Thyroid gland (tissue), 4 donors: ENCODE measurements around the gene NEMP1.

Source experiments
- POLR2A ChIP-seq, 2 donors: fragments of 450-650 bp; IDR thresholded peaks; one replicate each; pipeline ENCODE4 v1.6.1; 2017; ENCODE audit warnings: antibody characterized with exemption in 2 of 2, mild to moderate bottlenecking in 2 of 2, moderate library complexity in 1 of 2
- TF ChIP-seq, protein P1 (sequence below), 6 experiments: fragments of 200-600 bp in 3 of 6; fragments of 450-650 bp in 3 of 6; sonication (generic) in 3 of 6; IDR thresholded peaks; one replicate each; pipeline ENCODE4 v1.5.1; 2016 to 2019; ENCODE audit warnings: antibody characterized with exemption in 6 of 6, mild to moderate bottlenecking in 2 of 6, inconsistent platforms in 1 of 6, moderate library complexity in 1 of 6

DNA sequence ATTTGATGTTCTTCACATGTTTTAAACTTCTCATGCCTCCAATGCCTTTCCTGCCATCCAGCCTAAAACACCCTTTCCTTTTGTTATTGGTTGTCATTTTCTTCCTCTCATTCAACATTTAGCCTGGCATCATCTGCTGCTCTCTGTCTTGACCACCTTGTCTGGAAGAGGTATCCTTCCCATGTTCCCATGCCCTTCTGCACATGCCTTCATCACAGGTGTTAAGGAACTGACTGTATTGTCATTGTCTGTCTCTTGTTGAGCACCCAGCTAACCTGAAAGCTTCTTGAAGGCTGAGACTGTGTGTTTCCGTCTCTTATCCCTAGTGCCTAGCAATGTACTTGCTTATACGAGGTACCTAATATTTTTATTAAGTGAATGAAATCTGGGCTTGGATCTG is 45.2 kb upstream of the NEMP1 start:
- TF ChIP-seq, protein P1, sequence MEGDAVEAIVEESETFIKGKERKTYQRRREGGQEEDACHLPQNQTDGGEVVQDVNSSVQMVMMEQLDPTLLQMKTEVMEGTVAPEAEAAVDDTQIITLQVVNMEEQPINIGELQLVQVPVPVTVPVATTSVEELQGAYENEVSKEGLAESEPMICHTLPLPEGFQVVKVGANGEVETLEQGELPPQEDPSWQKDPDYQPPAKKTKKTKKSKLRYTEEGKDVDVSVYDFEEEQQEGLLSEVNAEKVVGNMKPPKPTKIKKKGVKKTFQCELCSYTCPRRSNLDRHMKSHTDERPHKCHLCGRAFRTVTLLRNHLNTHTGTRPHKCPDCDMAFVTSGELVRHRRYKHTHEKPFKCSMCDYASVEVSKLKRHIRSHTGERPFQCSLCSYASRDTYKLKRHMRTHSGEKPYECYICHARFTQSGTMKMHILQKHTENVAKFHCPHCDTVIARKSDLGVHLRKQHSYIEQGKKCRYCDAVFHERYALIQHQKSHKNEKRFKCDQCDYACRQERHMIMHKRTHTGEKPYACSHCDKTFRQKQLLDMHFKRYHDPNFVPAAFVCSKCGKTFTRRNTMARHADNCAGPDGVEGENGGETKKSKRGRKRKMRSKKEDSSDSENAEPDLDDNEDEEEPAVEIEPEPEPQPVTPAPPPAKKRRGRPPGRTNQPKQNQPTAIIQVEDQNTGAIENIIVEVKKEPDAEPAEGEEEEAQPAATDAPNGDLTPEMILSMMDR (IDR thresholded peaks at IDR 0.05), result no peak
- no peak for TF ChIP-seq POLR2A (IDR thresholded peaks at IDR 0.05)
